GM18520 (cell line): ENCODE data around the gene LPIN1.

ENCODE experiments used
- ATAC-seq: cut with Tn5 transposase; IDR thresholded peaks from one replicate; pipeline ENCODE4 v1.9.1; 2021; ENCODE audit not compliant: unreplicated experiment

The LPIN1 gene, protein sequence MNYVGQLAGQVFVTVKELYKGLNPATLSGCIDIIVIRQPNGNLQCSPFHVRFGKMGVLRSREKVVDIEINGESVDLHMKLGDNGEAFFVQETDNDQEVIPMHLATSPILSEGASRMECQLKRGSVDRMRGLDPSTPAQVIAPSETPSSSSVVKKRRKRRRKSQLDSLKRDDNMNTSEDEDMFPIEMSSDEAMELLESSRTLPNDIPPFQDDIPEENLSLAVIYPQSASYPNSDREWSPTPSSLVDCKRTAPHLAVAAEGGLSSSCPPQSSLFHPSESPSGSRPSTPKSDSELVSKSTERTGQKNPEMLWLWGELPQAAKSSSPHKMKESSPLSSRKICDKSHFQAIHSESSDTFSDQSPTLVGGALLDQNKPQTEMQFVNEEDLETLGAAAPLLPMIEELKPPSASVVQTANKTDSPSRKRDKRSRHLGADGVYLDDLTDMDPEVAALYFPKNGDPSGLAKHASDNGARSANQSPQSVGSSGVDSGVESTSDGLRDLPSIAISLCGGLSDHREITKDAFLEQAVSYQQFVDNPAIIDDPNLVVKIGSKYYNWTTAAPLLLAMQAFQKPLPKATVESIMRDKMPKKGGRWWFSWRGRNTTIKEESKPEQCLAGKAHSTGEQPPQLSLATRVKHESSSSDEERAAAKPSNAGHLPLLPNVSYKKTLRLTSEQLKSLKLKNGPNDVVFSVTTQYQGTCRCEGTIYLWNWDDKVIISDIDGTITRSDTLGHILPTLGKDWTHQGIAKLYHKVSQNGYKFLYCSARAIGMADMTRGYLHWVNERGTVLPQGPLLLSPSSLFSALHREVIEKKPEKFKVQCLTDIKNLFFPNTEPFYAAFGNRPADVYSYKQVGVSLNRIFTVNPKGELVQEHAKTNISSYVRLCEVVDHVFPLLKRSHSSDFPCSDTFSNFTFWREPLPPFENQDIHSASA

GRCh38 chr2:11746376-11746806 is at the start of gene LPIN1:
TSS of gene LPIN1 (plus strand) at chr2:11746632. CDS start at chr2:11765542, 18,910 bp downstream.
- peak; percentile 33 for ATAC-seq

DNA sequence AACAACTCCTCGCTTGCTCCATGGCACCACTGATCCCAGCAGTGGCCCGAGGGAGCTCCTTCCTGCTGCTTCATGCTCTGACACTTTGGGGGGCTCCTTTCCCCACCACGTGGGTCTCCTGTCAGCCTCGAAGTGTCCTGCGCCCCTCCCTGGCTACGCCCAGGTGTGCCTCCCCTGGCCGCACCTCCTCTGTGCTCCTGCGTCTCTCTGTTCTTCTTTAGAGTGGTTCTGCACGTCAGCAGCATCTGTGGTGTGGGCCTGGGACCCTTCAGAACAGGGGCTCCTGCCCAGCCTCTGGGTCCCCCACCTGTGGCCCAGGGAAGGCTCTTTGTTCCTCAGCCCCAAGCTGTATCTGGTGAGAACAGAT is 49.7 kb upstream of the LPIN1 start:
- ATAC-seq: no peak

DNA sequence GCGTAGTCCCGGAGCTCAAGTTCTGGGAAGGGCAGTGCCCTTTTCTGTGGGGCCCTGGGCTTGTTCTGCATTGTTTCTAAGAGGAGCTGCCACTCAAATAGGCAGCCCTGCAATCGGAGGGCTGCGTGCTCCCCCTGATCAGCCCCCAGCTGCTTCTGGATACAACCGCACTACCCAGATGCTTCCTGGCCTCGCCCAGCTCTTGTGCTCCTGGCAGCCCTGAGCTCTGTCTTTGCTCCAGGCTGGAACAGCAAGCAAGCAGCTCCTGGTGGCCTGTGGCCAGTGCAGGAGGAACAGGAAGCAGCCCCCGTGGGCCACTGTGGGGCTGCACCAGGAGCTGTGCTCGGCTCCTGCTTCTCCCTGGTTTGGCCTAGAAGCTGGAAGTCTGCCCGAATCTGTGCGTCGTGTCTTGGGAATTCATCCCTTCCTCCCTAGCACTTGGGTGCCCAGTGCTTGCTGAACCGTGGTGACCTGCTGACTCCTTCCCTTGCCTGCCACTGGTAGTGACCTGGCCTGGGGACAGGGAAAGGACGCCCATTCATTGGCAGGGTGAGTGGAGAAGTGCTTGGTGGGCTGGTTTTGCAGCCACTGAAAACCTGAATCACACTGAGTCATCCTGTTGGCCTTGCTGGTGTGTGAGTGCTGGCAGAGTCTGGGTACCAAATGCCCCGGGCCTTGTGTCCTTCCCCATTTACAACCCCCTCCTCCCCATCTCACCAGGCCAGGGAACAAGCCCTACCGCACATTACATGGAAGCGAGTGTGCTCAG is 49.1 kb upstream of the LPIN1 start:
- ATAC-seq: no peak

DNA sequence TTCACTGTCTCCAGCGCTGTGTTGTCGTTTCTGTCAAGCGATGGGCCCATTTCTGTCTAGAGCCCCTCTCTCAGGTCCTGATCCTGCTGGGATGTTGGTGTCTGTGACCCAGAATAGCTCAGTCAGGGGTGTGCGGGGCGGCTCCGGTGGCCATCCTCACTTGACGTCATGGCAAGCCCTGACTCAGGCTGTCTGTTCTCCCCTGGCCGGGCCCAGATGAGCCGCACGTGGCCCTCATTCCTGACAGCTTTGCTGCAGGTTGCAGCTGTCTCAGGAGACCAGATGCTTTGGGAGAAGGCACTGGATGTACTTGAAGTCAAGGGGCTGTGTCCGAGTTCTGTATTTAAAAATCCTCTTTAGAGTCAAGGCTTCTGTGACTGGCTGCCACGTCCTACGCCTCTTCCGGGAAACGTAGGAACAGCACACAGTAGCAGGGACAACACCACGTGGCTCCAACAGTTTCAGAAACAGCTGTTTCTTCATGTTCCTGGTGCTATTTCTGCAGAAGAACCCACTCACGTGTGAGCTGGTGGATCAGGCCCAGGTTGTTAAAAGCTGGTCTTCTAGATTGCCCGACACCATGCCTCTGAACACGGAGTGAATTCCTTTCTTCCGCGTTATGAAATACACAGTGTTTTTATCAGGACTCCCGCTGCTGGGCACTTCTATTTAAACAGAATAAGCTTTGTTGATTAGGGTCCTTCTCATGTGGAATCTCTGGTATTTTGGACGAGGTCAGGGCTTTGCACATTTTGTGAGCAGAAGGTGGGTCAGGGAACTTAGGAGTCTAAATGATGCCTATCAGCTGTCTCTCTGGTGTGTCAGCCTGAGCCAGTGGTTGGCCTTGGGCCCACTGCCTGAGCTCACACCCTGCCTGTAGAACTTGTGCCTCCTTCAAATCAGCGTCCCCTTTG is 48.2 kb upstream of the LPIN1 start:
- no peak for ATAC-seq

DNA sequence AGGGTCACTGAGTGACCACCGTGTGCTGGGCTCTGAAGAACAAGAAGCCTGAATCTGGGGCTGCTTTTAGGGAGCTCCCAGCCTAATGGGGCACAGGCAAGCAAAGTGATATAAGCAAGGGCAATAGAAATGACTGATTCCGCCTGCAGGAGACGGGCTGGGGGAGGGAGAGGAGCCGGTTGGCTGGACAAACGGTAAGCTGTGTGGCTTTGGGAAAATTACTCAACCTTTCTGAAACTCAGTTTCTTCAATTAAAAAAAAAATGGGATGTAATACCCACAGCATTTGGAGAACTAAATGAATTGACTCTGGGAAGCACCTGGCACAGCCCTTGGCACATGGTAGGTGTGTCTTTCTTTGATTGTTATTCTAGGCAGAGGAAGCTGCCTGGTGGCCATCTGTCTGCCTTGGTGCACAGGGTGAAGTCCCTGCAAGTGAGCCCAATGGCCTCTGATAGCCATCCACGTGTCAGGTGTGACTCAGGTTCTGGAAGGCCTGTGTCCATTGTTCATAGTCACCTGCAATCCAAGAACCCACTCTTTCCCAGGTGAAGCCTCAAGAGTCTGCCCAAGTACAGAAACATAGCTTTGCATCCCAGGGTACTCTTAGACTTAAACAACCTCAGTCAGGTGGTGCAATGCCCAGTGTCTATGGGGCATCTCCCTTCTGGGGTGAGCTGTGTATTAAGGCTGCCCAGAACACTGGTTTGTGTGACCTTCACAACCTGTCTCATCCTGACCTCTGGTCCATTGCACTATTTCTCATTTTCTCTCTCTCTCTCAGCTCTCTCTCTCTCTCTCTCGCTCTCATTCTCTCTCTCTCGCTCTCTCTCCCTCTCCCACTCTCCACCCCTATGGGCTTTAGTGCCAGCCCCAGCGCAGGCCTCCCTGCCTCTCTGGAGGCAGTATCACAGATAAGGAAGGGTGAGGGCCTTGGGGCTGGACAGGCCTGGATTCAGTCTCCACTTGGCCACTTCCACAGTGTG is 46.5 kb upstream of the LPIN1 start:
- ATAC-seq: no peak

GRCh38 chr2:11701206-11701605 is 45.2 kb upstream of the LPIN1 start:
- ATAC-seq: no peak

DNA sequence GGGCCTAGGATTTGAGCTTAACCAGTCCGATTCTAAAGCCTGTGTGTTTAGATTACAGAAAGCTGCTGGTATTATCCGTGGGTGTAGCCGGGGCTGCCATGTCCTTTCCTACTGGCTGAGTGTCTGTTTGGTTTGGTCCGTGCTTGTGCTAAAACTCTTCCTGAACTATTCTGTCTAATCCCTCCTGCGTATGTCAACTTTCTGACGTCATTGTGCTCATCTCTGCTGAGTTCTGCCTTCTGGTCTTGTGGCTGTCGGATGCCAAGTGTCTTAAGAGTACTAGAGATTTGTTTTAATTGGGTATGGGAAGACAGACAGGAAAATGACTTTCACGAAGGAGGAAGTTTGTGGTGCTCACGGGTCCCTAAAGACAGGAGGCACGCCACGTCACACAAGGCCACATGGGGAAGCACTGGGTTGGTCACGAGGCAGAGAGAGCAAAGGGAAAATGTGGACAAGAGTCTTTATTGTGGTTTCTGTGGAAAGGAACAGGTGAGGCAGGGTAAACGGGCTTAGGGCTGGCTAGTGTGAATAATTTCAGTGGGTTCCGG is 44.6 kb upstream of the LPIN1 start:
- ATAC-seq: no peak

DNA sequence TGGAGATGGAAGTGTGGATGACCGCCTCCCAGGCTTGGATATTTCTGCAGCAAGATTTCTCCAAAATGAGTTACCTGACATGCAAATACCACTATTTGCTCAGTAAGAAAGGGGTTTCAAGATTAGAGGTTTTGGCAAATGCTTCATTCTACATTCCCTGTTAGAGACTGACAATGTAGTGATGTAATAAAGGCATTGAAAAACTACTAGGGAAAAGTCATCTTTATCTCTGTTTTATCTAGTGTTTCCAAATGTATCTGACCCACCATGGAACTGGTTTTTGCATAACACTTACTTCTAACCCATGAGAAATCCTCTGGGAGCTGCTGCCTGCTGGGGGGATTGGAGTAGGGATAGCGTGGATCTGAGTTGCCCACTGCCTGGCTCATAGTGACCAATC is 43.5 kb upstream of the LPIN1 start:
- no peak for ATAC-seq

DNA sequence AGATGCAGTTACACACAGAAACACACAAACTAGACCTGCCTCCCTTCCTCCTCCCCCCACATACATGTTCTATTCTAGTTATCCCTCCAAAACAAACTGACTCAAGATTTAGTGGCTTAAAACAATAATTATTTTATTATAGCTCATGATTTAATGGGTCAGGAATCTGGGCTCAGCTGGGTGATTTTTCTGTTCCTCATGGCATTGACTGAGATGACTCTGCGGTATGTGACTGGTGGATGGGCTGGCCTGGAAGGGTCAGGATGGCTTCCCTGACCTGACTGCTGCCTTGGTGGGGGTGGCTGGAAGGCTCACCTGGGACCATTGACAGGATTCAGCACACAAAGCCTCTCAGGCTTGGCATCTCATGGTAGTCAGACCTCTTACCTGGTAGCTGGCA is 42.7 kb upstream of the LPIN1 start:
- ATAC-seq: no peak

GRCh38 chr2:11705063-11705462 is 41.4 kb upstream of the LPIN1 start:
- ATAC-seq: no peak

GRCh38 chr2:11705711-11706110 is 40.7 kb upstream of the LPIN1 start:
- no peak for ATAC-seq

DNA sequence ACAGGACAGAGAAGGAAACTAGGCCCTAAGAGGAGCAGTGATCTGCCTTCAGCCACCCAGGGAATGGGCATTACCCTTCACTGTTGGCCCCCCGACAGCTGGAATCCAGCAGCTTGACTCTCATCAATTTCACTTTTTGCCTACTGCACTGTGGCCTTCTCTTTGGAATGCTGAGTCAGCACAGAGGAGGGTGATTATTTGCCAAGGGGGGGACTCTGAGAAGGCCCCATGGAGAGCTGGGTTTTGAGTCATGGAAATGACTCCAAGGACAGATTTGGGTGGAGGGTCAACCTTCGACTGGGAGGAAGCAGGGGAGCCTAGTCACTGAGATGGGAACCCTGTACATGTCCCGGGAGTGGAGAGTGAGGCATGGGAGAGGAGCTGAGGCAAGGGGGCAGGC is 38.3 kb upstream of the LPIN1 start:
- no peak for ATAC-seq

DNA sequence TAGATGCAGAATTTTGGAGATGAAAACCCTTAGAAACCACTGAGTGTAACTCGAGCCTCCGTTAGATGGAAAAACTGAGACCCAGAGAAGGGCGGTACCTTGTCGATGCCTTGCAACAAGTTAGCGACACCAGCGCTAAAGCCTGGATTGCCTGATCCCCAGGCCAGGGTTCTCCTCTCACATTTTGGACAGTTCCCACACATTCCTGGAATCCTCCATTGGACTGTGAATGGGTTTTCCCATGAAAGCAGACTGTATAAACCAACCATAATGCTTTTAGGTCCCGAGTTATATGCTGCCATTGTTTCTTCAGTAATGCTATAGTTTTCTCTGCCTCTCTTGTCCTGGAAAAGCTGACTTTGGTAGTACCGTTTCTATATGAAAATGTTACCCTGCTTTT is 37.1 kb upstream of the LPIN1 start:
- no peak for ATAC-seq

DNA sequence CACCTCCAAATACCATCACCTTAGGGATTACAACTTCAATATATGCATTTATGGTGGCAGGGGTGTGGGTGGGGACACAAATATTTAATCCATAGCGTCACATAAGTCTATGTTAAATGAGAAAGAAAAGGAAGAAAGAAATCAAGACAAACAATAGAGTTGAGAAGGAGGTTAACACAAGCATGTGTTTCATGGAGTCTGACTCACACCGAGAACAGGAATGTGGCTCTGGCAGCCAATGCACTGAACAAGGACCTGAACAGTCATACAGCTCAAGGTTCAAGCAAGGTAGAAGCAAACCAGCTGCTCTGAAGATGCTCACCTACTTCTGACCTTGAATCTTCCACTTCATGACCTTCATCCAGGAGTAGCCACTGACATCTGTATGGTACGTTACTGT is 36.2 kb upstream of the LPIN1 start:
- ATAC-seq: no peak

GRCh38 chr2:11710632-11711353 is 35.6 kb upstream of the LPIN1 start:
- ATAC-seq: no peak

DNA sequence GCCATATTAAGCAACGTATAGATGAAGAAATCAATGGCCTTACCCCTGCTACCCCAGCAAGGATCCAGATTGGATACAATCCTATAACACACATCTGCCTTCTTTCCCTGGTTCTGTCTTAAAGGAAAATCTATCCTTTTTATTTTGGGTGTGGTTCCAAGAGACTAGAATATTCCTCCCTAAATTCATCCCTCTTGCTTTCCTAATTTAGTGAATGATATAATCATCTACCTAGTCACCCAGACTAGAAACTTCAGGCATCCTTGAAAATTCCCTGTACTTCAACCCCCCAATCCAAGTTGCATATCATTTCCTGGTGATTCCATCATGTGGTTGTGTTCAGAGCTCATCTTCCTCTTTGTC is 35.1 kb upstream of the LPIN1 start:
- ATAC-seq: no peak

- ATAC-seq: no peak
These were observed 34.7 kb upstream of the LPIN1 start for GRCh38 chr2:11711751-11712150.

GRCh38 chr2:11712866-11713265 is 33.6 kb upstream of the LPIN1 start:
- ATAC-seq: no peak
